HUES48 (cell line): Measurements from ENCODE around the gene PXDC1.

Experiments used
- H3K27ac ChIP-seq: one replicate; pipeline ENCODE4 v1.7.0; 2013; ENCODE audit warnings: low read depth, low read length, inconsistent platforms
- H3K27me3 ChIP-seq: 2 replicates; pipeline ENCODE4 v1.6.1; 2013; ENCODE audit warnings: mild to moderate bottlenecking, low read length; ENCODE audit not compliant: control insufficient read depth, insufficient read depth
- H3K36me3 ChIP-seq: 2 replicates; pipeline ENCODE4 v1.6.1; 2013; ENCODE audit warnings: low read length; ENCODE audit not compliant: control insufficient read depth, insufficient read depth
- H3K4me1 ChIP-seq: 2 replicates; pipeline ENCODE4 v1.6.1; 2013; ENCODE audit warnings: mild to moderate bottlenecking, low read length; ENCODE audit not compliant: control insufficient read depth, insufficient read depth
- H3K4me3 ChIP-seq: 2 replicates; pipeline ENCODE4 v1.5.1; 2013; ENCODE audit warnings: mild to moderate bottlenecking, low read depth, low read length
- H3K9ac ChIP-seq: 2 replicates; pipeline ENCODE4 v1.6.1; 2013; ENCODE audit warnings: mild to moderate bottlenecking, low read depth, low read length, moderate library complexity
- H3K9me3 ChIP-seq: 2 replicates; pipeline ENCODE4 v1.6.1; 2013; ENCODE audit warnings: low read length; ENCODE audit not compliant: control insufficient read depth, insufficient read depth

PXDC1 gene

GRCh38 chr6:3737831-3738210 is 13.7 kb downstream of the PXDC1 start:
- H3K36me3 ChIP-seq: no peaks in the 10 kb centered on the region
- H3K4me3 ChIP-seq: no peak overlapping the region
- H3K9ac ChIP-seq: no peak overlapping the region
- H3K9me3 ChIP-seq: peaks cover 4% of the 10 kb centered on the region; the same call in 1 of the 2 replicates
- H3K27me3 ChIP-seq: peaks cover 7% of the 10 kb centered on the region; the same call in 1 of the 2 replicates
- H3K27ac ChIP-seq: no peak overlapping the region
- peaks cover 19% of the 10 kb centered on the region for H3K4me1 ChIP-seq

DNA sequence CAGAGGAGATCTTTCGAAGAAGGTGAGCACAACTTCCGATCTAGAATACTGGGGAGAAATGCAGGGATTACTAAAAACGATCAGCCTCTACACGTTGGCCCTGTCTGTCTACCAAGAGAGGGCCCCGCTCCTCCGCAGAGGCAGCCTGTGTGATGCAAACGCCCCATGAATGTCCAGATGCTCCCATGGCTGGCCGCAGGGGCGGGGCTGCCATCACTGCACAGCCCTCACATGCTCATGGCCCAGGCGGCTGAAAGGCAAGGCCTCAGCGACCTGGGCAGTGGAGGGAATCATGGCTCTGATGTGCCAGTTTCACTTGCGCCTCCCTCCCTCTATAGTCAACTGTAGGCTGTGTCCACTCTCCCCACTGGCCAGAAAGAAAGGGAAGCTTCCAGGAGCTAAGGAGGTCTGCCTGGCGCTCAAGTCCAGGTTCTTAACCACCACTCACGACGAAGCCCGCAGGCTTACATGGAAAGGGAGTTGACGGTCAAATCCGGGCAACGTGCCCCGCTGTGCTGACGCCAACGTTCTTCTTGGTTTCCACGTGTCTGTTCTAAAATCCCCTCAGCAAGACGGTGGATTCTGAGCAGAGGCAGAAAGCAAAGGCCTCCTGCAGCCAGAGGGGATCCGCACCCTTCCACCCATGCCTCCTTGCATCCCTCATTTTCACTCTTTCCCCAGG is 14.2 kb downstream of the PXDC1 start:
- Histone ChIP-seq H3K9ac (no peak overlapping the region), H3K36me3 (no peaks in the 10 kb centered on the region)

GRCh38 chr6:3735029-3735605 is 16.4 kb downstream of the PXDC1 start:
- Histone ChIP-seq H3K9ac (no peak overlapping the region), H3K9me3 (peaks cover 4% of the 10 kb centered on the region; the same call in 1 of the 2 replicates), H3K36me3 (no peaks in the 10 kb centered on the region), H3K4me3 (no peak overlapping the region), H3K27ac (no peak overlapping the region), H3K27me3 (no peaks in the 10 kb centered on the region), H3K4me1 (no peaks in the 10 kb centered on the region)

More for the DNA sequence above, 14.2 kb downstream of the PXDC1 start:
- H3K4me1 ChIP-seq: peaks cover 15% of the 10 kb centered on the region; the same call in 1 of the 2 replicates
- H3K9me3 ChIP-seq: peaks cover 4% of the 10 kb centered on the region; the same call in 1 of the 2 replicates
- no peak overlapping the region for H3K27ac ChIP-seq
- H3K4me3 ChIP-seq: no peak overlapping the region
- peaks cover 7% of the 10 kb centered on the region; the same call in 1 of the 2 replicates for H3K27me3 ChIP-seq

DNA sequence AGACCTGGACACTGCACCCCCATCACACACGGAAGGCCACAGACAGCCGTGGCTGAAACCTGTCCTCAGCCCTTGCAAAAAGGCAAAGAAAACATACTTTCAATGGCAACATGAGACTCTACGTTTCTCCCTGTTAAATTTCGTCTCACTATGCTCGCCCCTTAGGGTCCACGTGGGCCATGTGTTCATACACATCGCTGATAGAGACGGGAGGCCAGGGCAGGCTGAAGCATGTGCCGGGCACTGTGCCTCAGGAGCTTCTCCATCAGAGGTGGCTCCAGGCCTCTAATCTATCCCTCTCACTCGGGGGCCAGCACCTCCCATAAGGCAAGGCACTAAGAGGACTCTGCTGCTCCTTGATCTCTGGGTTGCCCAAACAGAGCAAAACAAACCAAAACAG is 17.5 kb downstream of the PXDC1 start:
- H3K4me1 ChIP-seq: no peaks in the 10 kb centered on the region
- no peak overlapping the region for H3K4me3 ChIP-seq
- no peaks in the 10 kb centered on the region for H3K27me3 ChIP-seq
- no peaks in the 10 kb centered on the region for H3K36me3 ChIP-seq
- no peak overlapping the region for H3K27ac ChIP-seq
- peaks cover 4% of the 10 kb centered on the region; the same call in 1 of the 2 replicates for H3K9me3 ChIP-seq
- no peak overlapping the region for H3K9ac ChIP-seq

DNA sequence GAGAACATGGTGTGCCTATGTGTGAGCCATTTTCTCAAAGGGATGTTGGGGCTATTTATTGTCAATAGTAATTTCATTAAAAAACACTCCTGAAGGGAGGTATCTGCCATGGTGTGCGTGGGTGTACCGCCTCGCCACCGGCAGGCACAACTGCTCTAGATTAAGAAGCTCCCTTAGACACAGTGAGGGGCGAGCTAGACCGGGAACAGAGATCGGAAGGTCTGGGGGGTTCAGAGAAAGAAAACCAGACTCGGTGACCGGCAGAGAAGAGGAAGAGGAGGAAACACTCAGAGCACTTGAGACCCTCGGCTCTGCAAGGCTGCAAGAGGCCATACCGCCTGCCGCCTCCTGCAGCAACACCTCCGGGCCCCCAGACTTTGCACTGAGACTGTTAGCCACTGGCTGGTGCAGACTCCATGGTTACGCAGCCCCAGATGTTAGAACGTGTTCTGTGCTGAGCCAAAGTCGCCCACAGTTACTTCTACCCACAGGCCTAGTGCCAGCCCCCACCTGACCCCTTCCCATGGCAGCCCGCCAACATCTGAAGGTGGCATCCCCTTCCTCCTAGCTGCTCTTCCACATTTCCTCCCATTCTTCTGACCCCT is 18.1 kb downstream of the PXDC1 start:
- H3K4me1 ChIP-seq: no peaks in the 10 kb centered on the region
- H3K4me3 ChIP-seq: no peak overlapping the region
- H3K27ac ChIP-seq: no peak overlapping the region
- H3K36me3 ChIP-seq: no peaks in the 10 kb centered on the region
- peaks cover 4% of the 10 kb centered on the region; the same call in 1 of the 2 replicates for H3K9me3 ChIP-seq
- no peaks in the 10 kb centered on the region for H3K27me3 ChIP-seq
- H3K9ac ChIP-seq: no peak overlapping the region

DNA sequence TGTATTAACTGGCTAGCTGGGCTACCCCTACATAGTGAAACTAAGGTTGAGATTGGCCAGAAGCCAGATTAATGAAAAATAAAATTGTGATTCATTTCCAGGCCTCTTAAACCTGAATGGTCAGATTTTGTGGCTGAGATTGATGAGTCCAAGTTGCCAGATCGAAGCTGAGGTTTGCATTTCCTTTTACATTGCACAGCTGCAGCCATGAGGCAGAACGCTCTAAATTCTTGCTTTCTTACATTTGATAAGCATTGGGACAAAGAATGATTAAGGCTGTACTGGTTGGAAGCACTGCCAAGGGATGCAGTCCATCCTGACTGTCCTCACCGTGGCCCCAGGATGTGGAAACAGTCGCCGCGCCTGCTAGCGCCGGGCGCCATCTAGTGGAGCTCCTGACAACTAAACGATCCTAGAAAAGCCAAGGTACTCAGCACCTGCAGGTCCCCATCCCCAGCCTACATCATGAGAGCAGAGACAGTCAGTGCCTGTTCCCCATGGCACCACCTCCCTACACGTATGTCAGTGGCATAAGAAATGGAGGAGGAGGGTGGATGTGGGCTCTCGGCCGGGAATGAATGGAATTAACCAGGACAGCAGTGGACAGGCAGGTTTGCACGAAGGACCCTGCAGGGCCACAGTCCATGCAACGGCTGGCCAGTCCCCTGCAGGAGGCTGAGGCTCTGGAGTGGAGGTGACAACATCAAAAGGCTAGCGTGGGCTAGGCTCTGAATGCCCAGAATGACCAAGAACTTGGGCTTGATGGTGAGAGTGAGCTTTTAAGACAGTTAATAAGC is 19.0 kb downstream of the PXDC1 start:
- Histone ChIP-seq H3K36me3 (no peaks in the 10 kb centered on the region), H3K9ac (no peak overlapping the region), H3K9me3 (peaks cover 4% of the 10 kb centered on the region; the same call in 1 of the 2 replicates), H3K27me3 (no peaks in the 10 kb centered on the region), H3K27ac (no peak overlapping the region), H3K4me1 (no peaks in the 10 kb centered on the region), H3K4me3 (no peak overlapping the region)

- no peak overlapping the region for H3K4me3 ChIP-seq
- no peak overlapping the region for H3K27ac ChIP-seq
- no peak overlapping the region for H3K9ac ChIP-seq
- no peaks in the 10 kb centered on the region for H3K4me1 ChIP-seq
- no peaks in the 10 kb centered on the region for H3K36me3 ChIP-seq
- H3K27me3 ChIP-seq: no peaks in the 10 kb centered on the region
- H3K9me3 ChIP-seq: peaks cover 4% of the 10 kb centered on the region; the same call in 1 of the 2 replicates
Measured at GRCh38 chr6:3731700-3732099, 19.8 kb downstream of the PXDC1 start.

- Histone ChIP-seq H3K4me3 (no peak overlapping the region), H3K9ac (no peak overlapping the region), H3K9me3 (no peaks in the 10 kb centered on the region), H3K4me1 (no peaks in the 10 kb centered on the region), H3K36me3 (no peaks in the 10 kb centered on the region), H3K27me3 (no peaks in the 10 kb centered on the region), H3K27ac (no peak overlapping the region)
Measured at GRCh38 chr6:3729603-3730344, 21.7 kb downstream of the PXDC1 start.

- no peaks in the 10 kb centered on the region for H3K36me3 ChIP-seq
- no peak overlapping the region for H3K27ac ChIP-seq
- no peaks in the 10 kb centered on the region for H3K9me3 ChIP-seq
- H3K4me1 ChIP-seq: peaks cover 1% of the 10 kb centered on the region; the same call in 1 of the 2 replicates
- H3K27me3 ChIP-seq: no peaks in the 10 kb centered on the region
- H3K4me3 ChIP-seq: no peak overlapping the region
- no peak overlapping the region for H3K9ac ChIP-seq
Measured at GRCh38 chr6:3727593-3728108, 23.9 kb downstream of the PXDC1 start.

- Histone ChIP-seq H3K4me1 (peaks cover 8% of the 10 kb centered on the region), H3K27ac (no peak overlapping the region), H3K27me3 (no peaks in the 10 kb centered on the region), H3K9me3 (no peaks in the 10 kb centered on the region), H3K4me3 (no peak overlapping the region), H3K36me3 (no peaks in the 10 kb centered on the region), H3K9ac (no peak overlapping the region)
Measured at GRCh38 chr6:3727036-3727435, 24.5 kb downstream of the PXDC1 start.
